Subcutaneous abdominal adipose tissue (tissue), 5 donors: ENCODE measurements around the gene SIN3B.

Source experiments
- H3K27ac ChIP-seq: one replicate; pipeline ENCODE4 v1.7.0; 2013; ENCODE audit warnings: low read depth, mild to moderate bottlenecking, inconsistent platforms, low read length, moderate library complexity
- H3K27me3 ChIP-seq, 5 donors: one replicate each; pipeline ENCODE4 v1.7.0; 2013; ENCODE audit warnings: low read length in 5 of 5, inconsistent platforms in 1 of 5; ENCODE audit not compliant: control insufficient read depth in 5 of 5, insufficient read depth in 4 of 5
- H3K36me3 ChIP-seq, 5 donors: one replicate each; pipeline ENCODE4 v1.7.0; 2013; ENCODE audit warnings: low read length in 5 of 5; ENCODE audit not compliant: control insufficient read depth in 5 of 5, insufficient read depth in 5 of 5
- H3K4me1 ChIP-seq, 5 donors: one replicate each; pipeline ENCODE4 v1.7.0; 2013; ENCODE audit warnings: low read length in 5 of 5, mild to moderate bottlenecking in 3 of 5, moderate library complexity in 1 of 5; ENCODE audit not compliant: control insufficient read depth in 5 of 5, insufficient read depth in 5 of 5
- H3K4me3 ChIP-seq, 5 donors: one replicate each; pipeline ENCODE4 v1.7.0; 2013; ENCODE audit warnings: low read length in 5 of 5, low read depth in 1 of 5
- H3K9ac ChIP-seq, 5 donors: one replicate each; pipeline ENCODE4 v1.7.0; 2013; ENCODE audit warnings: low read length in 5 of 5, mild to moderate bottlenecking in 4 of 5, moderate library complexity in 3 of 5
- H3K9me3 ChIP-seq, 5 donors: one replicate each; pipeline ENCODE4 v1.7.0; 2013; ENCODE audit warnings: low read length in 5 of 5; ENCODE audit not compliant: control insufficient read depth in 5 of 5
- donor health status: healthy.
- donor health status: healthy.
- donor health status: healthy.
- donor health status: healthy.
- donor health status: healthy.

SIN3B gene

GRCh38 chr19:16917401-16917800, 88.2 kb downstream of the SIN3B start:
- Histone ChIP-seq H3K27ac (no peak overlapping the region), H3K4me1 (no peaks in the 10 kb centered on the region), H3K27me3 (peaks cover 0 to 10% (median 0%) of the 10 kb centered on the region in 5 donors), H3K9me3 (peaks cover 0 to 44% (median 41%) of the 10 kb centered on the region in 5 donors), H3K4me3 (no peak overlapping the region), H3K9ac (no peak overlapping the region), H3K36me3 (no peaks in the 10 kb centered on the region)

GRCh38 chr19:16919496-16919895, 90.3 kb downstream of the SIN3B start:
- H3K36me3 ChIP-seq, result no peaks in the 10 kb centered on the region
- H3K9me3 ChIP-seq, result peaks cover 0 to 23% (median 22%) of the 10 kb centered on the region in 5 donors
- H3K27ac ChIP-seq, result no peak overlapping the region
- H3K9ac ChIP-seq, result no peak overlapping the region
- peaks cover 0 to 14% (median 0%) of the 10 kb centered on the region in 5 donors for H3K27me3 ChIP-seq
- no peaks in the 10 kb centered on the region for H3K4me1 ChIP-seq
- H3K4me3 ChIP-seq, result no peak overlapping the region

- H3K27me3 ChIP-seq, result peaks cover 0 to 10% (median 0%) of the 10 kb centered on the region in 5 donors
- no peaks in the 10 kb centered on the region for H3K36me3 ChIP-seq
- H3K4me1 ChIP-seq, result no peaks in the 10 kb centered on the region
- no peak overlapping the region for H3K9ac ChIP-seq
- H3K4me3 ChIP-seq, result no peak overlapping the region
- H3K9me3 ChIP-seq, result peaks cover 0 to 21% (median 18%) of the 10 kb centered on the region in 5 donors
- H3K27ac ChIP-seq, result no peak overlapping the region
Observed at GRCh38 chr19:16920816-16921529, 91.8 kb downstream of the SIN3B start.

- Histone ChIP-seq H3K27me3 (peaks cover 0 to 10% (median 0%) of the 10 kb centered on the region in 5 donors), H3K4me3 (no peak overlapping the region), H3K9me3 (peaks cover 0 to 19% (median 18%) of the 10 kb centered on the region in 5 donors), H3K36me3 (no peaks in the 10 kb centered on the region), H3K4me1 (no peaks in the 10 kb centered on the region), H3K27ac (no peak overlapping the region), H3K9ac (no peak overlapping the region)
Observed at GRCh38 chr19:16921766-16922591, 92.8 kb downstream of the SIN3B start.

GRCh38 chr19:16922592-16922934, 93.4 kb downstream of the SIN3B start:
- Histone ChIP-seq H3K4me1 (no peaks in the 10 kb centered on the region), H3K9ac (no peak overlapping the region), H3K36me3 (no peaks in the 10 kb centered on the region), H3K27me3 (peaks cover 0 to 10% (median 0%) of the 10 kb centered on the region in 5 donors), H3K4me3 (no peak overlapping the region), H3K9me3 (peaks cover 0 to 19% (median 18%) of the 10 kb centered on the region in 5 donors), H3K27ac (no peak overlapping the region)

GRCh38 chr19:16922949-16923348, 93.8 kb downstream of the SIN3B start:
- H3K27ac ChIP-seq, result no peak overlapping the region
- peaks cover 0 to 19% (median 18%) of the 10 kb centered on the region in 5 donors for H3K9me3 ChIP-seq
- peaks cover 0 to 10% (median 0%) of the 10 kb centered on the region in 5 donors for H3K27me3 ChIP-seq
- no peaks in the 10 kb centered on the region for H3K36me3 ChIP-seq
- no peaks in the 10 kb centered on the region for H3K4me1 ChIP-seq
- no peak overlapping the region for H3K9ac ChIP-seq
- no peak overlapping the region for H3K4me3 ChIP-seq

GRCh38 chr19:16927883-16928282, 98.7 kb downstream of the SIN3B start:
- peaks cover 0 to 9% (median 6%) of the 10 kb centered on the region in 5 donors for H3K9me3 ChIP-seq
- H3K4me1 ChIP-seq, result no peaks in the 10 kb centered on the region
- no peaks in the 10 kb centered on the region for H3K36me3 ChIP-seq
- H3K9ac ChIP-seq, result no peak overlapping the region
- no peak overlapping the region for H3K27ac ChIP-seq
- H3K4me3 ChIP-seq, result no peak overlapping the region
- H3K27me3 ChIP-seq, result peaks cover 0 to 2% (median 0%) of the 10 kb centered on the region in 5 donors

- no peak overlapping the region for H3K27ac ChIP-seq
- H3K4me3 ChIP-seq, result no peak overlapping the region
- peaks cover 0 to 2% (median 0%) of the 10 kb centered on the region in 5 donors for H3K27me3 ChIP-seq
- peaks cover 0 to 10% (median 7%) of the 10 kb centered on the region in 5 donors for H3K9me3 ChIP-seq
- no peaks in the 10 kb centered on the region for H3K36me3 ChIP-seq
- H3K9ac ChIP-seq, result no peak overlapping the region
- no peaks in the 10 kb centered on the region for H3K4me1 ChIP-seq
Observed at GRCh38 chr19:16928351-16928750, 99.2 kb downstream of the SIN3B start.

- H3K27me3 ChIP-seq, result peaks cover 0 to 2% (median 0%) of the 10 kb centered on the region in 5 donors
- peaks cover 0 to 13% (median 12%) of the 10 kb centered on the region in 5 donors for H3K9me3 ChIP-seq
- H3K27ac ChIP-seq, result no peak overlapping the region
- no peaks in the 10 kb centered on the region for H3K36me3 ChIP-seq
- H3K4me3 ChIP-seq, result no peak overlapping the region
- H3K9ac ChIP-seq, result no peak overlapping the region
- no peaks in the 10 kb centered on the region for H3K4me1 ChIP-seq
Observed at GRCh38 chr19:16928916-16929315, 99.7 kb downstream of the SIN3B start.
